Measurements from ENCODE around the gene ZC3H12A. TPM values are rescaled to one million over a fixed set of nuclear protein-coding genes. Genes with fewer than 3 reads are reported as not detected.

Gene ZC3H12A
- 100 to 1,000 TPM in 1 of 3 donors, 10 to 100 TPM in 1, 1 to 10 TPM in 1; 7.1 to 104 (median 40.0) TPM for polyA plus RNA-seq

- peak within 1 kb of the TSS; percentile 83 for H3K27ac ChIP-seq (ENCODE audit: low read depth, low read length)
- 1% methylated on average over 42 to 78 of the region's 78 CpGs for WGBS, 3 donors
Measured at GRCh38 chr1:37474046-37474696, at the start of gene ZC3H12A. TSS of gene ZC3H12A (plus strand) at chr1:37474580. CDS start at chr1:37475497, 917 bp downstream.

- H3K27ac ChIP-seq (ENCODE audit: low read depth, low read length) = no peak overlapping the region
- WGBS, 3 donors = 40 to 49% (median 40%) methylated on average over 5 of the region's 5 CpGs
Measured at GRCh38 chr1:37425221-37425620, 49.2 kb upstream of the ZC3H12A start.

- H3K27ac ChIP-seq (ENCODE audit: low read depth, low read length) = no peak overlapping the region
- 44 to 53% (median 53%) methylated on average over 6 of the region's 6 CpGs for WGBS, 3 donors
Measured at GRCh38 chr1:37429029-37429428, 45.4 kb upstream of the ZC3H12A start.

GRCh38 chr1:37430103-37430985 lies 44.0 kb upstream of the ZC3H12A start:
- 63 to 75% (median 69%) methylated on average over 11 of the region's 11 CpGs for WGBS, 3 donors
- H3K27ac ChIP-seq (ENCODE audit: low read depth, low read length) = no peak overlapping the region

GRCh38 chr1:37432716-37433115 lies 41.7 kb upstream of the ZC3H12A start:
- no peak overlapping the region for H3K27ac ChIP-seq (ENCODE audit: low read depth, low read length)
- WGBS, 3 donors = 68 to 73% (median 72%) methylated on average over 12 of the region's 12 CpGs

GRCh38 chr1:37433171-37433570 lies 41.2 kb upstream of the ZC3H12A start:
- H3K27ac ChIP-seq (ENCODE audit: low read depth, low read length) = no peak overlapping the region
- 73 to 81% (median 78%) methylated on average over 12 of the region's 12 CpGs for WGBS, 3 donors

- WGBS, 3 donors = 27 to 31% (median 30%) methylated on average over 15 to 16 of the region's 16 CpGs
- no peak overlapping the region for H3K27ac ChIP-seq (ENCODE audit: low read depth, low read length)
Measured at GRCh38 chr1:37434292-37435225, 39.8 kb upstream of the ZC3H12A start.

GRCh38 chr1:37437087-37437486 lies 37.3 kb upstream of the ZC3H12A start:
- 61 to 63% (median 62%) methylated on average over 2 of the region's 2 CpGs for WGBS, 3 donors
- H3K27ac ChIP-seq (ENCODE audit: low read depth, low read length) = no peak overlapping the region

GRCh38 chr1:37438037-37438868 lies 36.1 kb upstream of the ZC3H12A start:
- 69 to 84% (median 74%) methylated on average over 6 of the region's 6 CpGs for WGBS, 3 donors
- no peak overlapping the region for H3K27ac ChIP-seq (ENCODE audit: low read depth, low read length)

GRCh38 chr1:37438869-37439343 lies 35.5 kb upstream of the ZC3H12A start:
- 40 to 67% (median 51%) methylated on average over 4 of the region's 4 CpGs for WGBS, 3 donors
- H3K27ac ChIP-seq (ENCODE audit: low read depth, low read length) = no peak overlapping the region

- 39 to 53% (median 40%) methylated on average over 2 of the region's 2 CpGs for WGBS, 3 donors
Measured at GRCh38 chr1:37439349-37439995, 34.9 kb upstream of the ZC3H12A start.

GRCh38 chr1:37441490-37441889 lies 32.9 kb upstream of the ZC3H12A start:
- H3K27ac ChIP-seq (ENCODE audit: low read depth, low read length) = no peak overlapping the region
- 69 to 86% (median 84%) methylated on average over 10 of the region's 10 CpGs for WGBS, 3 donors

More at GRCh38 chr1:37439349-37439995, 34.9 kb upstream of the ZC3H12A start:
- no peak overlapping the region for H3K27ac ChIP-seq (ENCODE audit: low read depth, low read length)

GRCh38 chr1:37442139-37442538 lies 32.2 kb upstream of the ZC3H12A start:
- WGBS, 3 donors = 59 to 74% (median 64%) methylated on average over 4 of the region's 4 CpGs
- H3K27ac ChIP-seq (ENCODE audit: low read depth, low read length) = no peak overlapping the region

- 55 to 72% (median 61%) methylated on average over 2 of the region's 2 CpGs for WGBS, 3 donors
- H3K27ac ChIP-seq (ENCODE audit: low read depth, low read length) = no peak overlapping the region
Measured at GRCh38 chr1:37442644-37443043, 31.7 kb upstream of the ZC3H12A start.

- WGBS, 3 donors = 52 to 65% (median 61%) methylated on average over 6 of the region's 6 CpGs
Measured at GRCh38 chr1:37446874-37447273, 27.5 kb upstream of the ZC3H12A start.

GRCh38 chr1:37448185-37448584 lies 26.2 kb upstream of the ZC3H12A start:
- no peak overlapping the region for H3K27ac ChIP-seq (ENCODE audit: low read depth, low read length)
- WGBS, 3 donors = 35 to 79% (median 66%) methylated on average over 2 of the region's 2 CpGs

More at GRCh38 chr1:37446874-37447273, 27.5 kb upstream of the ZC3H12A start:
- H3K27ac ChIP-seq (ENCODE audit: low read depth, low read length) = no peak overlapping the region
